Retina (tissue), 1 donor: ENCODE results near the gene CHST11.
A peak's percentile ranks its signal among the peaks of the same experiment; 100 is the strongest.

Experiments
- DNase-seq: peaks from one replicate; pipeline ENCODE4 v3.0.0-alpha.2; 2016

The CHST11 gene

DNA sequence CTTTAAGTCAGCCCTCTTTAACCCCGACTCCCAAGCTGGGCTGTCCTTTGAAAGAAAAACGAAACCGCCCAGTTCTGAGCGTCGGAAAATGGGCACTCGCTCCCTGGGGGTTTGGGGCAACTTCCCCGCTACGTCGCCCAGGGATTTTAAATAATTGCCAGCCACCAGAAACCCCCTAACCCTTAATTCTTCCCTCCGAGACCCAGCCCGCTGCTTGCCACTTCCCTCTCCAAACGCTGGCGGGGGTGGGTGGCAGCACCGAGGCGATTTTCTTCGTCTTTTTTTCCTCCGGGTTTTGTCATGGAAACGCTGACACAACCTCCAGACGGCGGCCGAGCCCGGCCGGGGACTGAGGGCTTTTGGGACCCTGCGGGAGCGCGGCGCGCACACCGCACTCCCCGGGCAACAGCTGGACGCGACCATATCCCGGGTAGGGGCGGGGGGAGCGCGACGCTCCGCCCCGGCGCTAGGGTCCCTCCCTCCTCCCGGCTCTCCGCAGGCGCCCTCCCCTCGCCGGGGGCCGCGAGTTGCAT lies at the start of gene CHST11:
Gene CHST11, plus strand, starts transcription at position 532 of the 533 bp plus-strand sequence.
- DNase-seq: peak; percentile 96

DNA sequence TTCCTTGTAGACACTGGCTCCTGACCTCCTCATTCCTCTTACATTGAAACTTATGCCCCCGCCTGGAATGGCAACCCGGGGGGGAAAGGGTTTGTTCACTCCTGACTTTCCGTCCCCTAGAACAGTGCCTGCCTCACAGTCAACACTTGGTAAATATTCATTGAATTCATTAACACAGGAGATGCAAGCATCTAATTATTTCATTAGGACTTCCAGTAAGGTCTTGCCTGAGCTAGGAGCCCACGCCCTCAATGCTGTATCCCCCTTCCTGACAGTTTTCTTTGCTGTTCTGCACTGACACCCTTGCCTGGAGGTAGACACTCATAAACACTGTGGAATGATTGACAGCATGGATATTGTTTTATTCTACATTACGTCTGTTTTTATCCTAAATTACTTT lies 49.3 kb upstream of the CHST11 start:
- no peak for DNase-seq

DNA sequence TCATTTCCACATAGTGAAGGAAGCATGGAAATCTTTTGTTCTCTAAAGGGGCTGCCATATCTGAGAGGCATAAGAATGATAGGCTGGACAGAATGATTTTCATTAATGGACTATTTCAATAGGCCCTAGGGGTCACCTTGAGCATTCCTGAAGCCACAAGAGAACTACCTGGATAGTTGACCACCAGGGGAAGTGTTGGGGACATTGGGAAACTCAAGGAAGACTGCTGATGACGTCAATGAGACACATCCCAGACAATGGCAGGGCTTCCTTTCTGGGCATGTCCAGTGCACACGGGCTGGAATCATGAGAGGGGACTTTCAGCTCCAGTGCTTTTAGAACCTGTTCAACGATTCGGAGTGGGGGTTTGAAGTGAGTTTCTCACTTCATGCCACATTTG lies 48.8 kb upstream of the CHST11 start:
- no peak for DNase-seq

DNA sequence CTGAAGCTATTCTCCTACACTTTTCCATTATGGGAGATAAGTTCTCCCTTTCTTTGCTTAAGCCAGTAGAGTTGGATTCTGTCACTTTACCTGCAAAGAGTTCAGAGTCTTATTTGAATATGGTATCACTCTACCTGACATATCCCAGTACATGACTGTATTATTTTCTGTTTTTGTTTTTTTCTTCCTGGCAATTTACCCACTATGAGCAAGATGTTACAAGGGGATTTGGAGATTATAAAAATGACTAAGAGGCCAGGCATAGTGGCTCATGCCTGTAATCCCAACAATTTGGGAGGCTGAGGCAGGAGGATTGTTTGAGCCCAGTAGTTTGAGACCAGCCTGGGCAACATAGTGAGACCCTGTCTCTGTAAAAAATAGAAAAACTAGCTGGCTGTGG lies 46.4 kb upstream of the CHST11 start:
- no peak for DNase-seq

DNA sequence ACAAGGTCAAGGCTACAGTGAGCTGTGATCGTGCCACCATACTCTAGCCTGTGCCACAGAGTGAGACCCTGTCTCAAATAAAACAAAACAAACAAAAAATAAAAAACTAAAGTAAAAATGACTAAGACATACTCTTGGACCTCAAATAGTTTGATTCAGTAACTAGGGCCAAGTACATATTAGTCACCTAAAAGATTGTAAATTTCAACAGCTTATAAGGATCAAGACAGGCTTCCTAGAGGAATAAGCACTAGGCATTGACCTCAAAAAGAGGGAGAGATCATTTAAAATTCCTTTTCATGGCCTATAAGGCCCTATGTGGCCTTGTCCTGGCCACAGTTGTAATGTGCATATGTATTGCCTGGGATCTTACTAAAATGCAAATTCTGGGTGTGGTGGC lies 46.0 kb upstream of the CHST11 start:
- DNase-seq: no peak

DNA sequence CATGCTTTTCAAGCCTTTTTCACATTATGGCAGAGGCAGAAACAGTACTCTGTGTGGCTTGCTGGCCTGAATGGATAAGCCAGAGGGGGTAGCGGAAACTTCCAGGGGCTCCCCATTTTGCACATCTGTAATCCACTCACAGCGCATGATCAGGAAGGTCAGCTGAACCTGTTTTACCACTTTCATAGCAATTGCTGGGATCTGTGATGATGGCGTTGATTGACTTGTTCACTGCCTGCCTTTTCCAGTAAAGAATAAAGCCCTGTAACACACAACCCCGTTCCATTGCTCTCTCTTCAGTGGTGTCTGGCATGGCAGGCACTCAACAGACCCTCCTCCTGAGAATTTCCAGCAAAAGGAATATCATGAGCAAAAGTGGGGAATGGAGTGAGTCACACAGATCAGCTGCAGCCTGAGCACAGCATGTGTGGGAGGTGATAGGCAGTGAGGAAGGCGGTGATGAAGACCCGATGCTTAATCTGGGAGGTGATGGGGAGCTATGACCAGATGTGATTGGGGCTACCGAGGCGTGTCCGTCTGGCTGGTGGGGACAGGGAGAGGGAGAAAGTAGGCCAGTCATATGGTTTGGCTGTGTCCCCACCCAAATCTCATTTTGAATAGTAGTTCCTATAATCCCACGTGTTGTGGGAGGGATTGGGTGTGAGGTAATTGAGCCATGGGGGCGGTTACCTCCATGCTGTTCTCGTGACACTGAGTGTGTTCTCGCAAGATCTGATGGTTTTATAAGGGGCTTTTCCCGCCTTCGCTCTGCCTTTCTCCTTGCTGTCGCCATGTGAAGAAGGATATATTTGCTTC lies 44.7 kb upstream of the CHST11 start:
- no peak for DNase-seq

DNA sequence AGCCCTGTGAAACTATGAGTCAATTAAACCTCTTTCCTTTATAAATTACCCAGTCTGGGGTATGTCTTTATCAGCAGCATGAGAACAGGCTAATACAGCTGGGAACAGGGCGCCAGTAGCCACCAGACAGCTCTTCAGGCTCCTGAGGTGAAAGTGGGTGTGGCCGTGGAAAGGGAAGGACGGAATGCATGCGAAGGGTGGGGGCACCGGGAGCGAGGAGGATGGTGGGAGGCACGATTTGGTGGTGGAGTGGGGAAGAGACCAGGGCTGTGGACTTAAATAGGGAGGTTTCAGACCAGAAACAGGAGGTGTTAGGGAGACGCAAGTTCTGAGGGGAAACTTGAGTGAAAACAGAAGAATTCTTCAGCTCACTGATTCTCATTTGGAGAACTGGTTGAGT lies 44.1 kb upstream of the CHST11 start:
- DNase-seq: no peak

DNA sequence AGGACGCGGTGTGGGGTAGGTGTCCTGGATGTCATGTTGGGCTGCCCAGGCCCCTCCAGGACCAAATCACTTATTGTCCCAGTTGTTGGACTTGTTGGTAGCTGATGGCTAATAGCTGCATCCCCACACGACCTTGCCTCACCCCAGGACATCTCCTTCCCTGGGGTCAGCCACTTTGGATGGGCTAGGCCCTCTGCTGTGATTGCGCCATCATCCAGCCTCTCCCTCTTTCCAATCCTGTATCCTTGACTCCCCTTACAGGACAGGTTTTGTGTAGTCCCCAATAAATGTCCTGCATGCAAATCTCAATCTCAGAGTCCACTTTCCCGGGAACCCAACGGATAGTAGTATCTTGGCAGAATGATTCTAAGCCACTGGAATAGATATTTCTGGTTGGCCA lies 43.4 kb upstream of the CHST11 start:
- DNase-seq: no peak

DNA sequence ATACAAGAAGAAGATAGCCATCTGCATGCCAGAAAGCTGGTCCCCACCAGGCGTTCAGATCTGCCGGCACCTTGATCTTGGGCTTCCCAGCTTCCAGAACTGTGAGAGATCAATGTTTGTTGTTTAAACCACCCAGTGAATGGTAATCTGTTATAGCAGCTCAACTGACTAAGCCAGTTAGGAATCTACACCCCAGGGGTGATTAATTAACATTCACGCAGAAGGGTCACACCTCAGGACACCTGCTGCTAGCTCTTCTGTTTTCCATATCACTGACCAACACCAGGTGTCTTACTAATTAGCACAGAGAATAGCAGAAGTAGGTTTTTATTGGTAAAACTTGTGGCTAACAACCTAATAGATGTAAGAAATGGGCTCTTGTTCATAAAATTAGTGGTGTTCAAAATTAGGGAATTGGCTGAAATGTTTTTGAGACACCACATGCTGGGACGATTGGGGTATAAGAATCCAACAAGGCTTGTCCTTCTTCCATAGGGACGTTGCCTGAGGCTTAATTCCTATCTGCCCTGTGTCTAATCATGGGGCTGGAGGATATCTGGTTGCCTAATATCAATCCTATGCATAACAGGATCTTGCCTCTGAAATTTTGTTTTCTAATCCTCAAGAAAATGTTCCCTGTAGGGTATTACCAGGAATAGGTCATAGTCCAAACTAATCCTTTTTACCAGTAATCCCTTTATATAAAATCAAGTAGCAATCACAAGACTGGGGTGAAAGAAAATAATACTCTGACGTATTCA lies 42.0 kb upstream of the CHST11 start:
- DNase-seq: no peak

DNA sequence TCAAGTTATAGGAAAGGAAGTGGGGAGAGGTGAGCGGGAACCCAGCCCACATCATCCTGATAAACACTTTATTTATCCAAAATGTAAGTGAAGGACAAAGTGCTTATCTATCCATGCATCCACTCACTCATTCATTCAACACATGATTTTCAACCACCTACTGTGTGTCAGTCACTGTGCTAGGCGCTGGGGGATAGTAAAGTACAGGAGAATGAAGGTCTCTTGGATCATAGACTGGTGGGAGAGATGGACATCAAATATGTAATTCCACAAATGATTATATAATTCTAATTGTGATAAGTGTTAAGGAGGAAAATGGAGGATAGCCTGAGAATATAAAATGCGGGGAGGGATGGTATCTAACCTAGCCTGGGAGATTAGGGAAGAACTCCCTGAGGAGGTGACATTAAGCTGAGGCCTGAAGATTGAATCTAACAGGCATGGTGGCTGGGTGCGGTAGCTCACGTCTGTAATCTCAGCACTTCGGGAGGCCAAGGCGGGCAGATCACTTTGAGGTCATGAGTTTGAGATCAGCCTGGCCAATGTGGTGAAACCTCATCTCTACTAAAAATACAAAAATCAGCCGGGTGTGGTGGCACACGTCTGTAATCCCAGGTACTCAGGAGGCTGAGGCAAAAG lies 41.3 kb upstream of the CHST11 start:
- no peak for DNase-seq

DNA sequence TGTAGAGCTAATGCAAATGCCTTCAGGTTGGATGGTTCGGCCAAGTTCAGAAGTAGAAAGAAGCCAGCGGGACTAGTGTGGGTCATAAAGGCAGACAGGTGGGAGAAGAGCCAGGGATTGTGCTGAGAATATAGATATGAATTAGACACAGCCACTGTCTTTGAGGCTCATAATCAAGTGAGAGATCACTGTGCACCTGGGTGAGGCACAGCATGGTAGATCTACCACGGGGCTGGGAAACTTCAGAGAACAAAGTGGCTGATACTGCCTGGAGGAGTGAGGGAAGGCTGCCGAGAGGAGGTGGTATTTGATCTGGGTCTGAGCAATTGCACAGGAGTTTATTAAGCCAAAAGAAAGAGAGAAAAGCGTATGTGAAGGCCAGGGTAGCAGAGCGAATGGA lies 40.6 kb upstream of the CHST11 start:
- no peak for DNase-seq

DNA sequence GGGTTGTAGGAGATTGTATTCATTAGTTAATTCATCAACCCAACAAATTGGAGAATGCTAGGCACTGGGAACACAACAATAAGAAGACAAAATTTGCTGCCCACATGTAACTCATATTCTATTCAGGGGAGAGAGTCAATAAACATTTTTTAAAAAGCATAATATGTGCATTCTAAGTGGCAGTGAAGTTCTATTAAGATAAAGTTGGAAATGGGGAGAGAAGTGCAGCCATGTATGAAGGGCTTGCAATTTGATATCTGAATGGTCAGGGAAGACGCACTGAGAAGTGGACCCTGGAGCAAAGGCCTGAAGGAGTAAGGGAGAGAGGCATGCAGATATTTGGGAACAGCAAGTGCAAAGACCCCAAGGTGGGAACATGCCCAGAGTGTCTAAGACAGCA lies 40.2 kb upstream of the CHST11 start:
- DNase-seq: no peak

DNA sequence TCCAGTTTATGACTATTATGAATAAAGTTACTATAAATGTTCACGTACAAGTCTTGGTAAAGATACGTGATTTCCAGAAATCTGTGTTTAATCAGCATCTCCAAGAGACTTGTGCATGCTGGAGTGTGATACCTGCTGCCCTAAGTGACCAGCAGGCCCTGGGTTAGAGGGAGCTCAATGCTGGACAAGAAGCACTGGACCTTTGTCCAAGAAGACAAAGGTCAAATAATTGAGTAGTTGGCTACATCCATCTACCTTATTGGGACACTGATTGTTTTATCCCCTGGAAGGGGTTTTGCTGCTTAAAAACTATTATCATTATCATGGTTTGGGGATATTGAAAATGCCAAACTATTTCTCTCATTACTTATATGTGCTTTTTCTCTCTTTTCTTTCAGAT lies 37.0 kb upstream of the CHST11 start:
- no peak for DNase-seq

DNA sequence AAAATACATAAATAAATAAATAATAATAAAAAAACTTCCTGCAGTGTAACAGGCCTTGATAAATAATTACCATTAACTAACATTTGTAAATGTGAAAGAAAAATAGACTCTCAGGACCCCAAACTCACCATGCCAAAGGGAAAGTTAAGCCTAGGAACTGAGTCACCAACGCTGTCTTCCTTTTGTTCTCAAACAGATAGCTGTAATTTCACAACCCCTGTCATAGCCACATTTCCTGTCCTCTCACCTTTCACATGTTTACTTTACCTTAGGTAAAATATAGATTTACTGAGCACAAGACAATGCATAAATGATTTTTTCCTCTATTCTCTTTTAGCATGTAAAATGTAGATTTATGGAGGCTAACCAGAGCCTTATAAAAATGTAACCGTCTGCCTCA lies 35.9 kb upstream of the CHST11 start:
- no peak for DNase-seq

DNA sequence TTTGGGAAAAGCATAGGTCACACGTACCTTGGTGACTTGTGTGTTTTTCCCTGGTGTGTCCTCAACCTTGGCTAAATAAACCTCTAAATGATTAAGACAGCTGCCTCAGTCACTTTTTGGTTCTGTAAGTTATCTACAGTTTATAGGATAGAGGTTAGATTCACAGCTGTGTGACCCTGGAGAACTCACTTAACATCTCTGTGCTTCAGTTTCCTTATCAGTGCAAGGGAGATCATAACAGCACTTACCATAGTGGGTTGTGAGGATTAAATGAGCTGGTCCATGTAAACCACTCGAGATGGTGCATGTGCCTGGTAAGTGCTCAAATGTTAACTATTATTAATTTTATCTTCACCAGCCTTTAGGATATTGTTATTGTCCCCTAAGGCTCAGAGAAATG lies 35.4 kb upstream of the CHST11 start:
- DNase-seq: no peak

DNA sequence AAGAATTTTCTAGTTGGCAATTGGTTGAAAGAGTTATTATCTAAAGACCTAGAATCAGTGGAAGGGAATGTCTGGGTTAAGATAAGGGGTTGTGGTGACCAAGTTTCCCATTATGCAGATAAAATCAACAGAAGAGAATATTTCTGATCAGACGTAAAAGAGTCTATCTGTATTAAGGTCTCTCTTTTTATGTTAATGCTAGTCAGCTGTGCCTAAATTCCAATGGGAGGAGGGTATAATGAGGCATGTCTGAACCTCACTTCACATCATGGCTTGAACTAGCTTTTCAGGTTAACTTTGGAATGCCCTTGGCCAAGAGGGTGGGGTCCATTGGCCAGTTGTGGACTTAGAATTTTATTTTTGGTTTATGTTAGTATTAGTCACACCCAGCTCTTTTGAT lies 34.3 kb upstream of the CHST11 start:
- DNase-seq: no peak

DNA sequence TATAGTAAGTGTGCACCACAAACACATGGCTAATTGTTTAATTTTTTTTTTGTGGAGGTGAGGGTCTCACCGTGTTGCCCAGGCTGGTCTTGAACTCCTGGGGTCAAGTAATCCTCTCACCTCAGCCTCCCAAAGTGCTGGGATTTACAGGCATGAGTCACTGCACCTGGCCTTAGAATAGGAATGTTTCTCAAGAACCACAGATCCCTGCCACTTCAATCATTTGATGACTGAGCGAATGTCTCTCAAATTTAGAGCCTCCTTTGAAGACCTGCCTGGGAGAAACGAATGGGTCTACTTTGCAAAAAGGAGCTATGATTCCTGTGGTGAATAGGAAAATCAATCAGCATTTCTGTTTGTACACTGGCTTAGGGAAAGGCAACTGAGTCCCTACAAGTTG lies 33.5 kb upstream of the CHST11 start:
- no peak for DNase-seq

DNA sequence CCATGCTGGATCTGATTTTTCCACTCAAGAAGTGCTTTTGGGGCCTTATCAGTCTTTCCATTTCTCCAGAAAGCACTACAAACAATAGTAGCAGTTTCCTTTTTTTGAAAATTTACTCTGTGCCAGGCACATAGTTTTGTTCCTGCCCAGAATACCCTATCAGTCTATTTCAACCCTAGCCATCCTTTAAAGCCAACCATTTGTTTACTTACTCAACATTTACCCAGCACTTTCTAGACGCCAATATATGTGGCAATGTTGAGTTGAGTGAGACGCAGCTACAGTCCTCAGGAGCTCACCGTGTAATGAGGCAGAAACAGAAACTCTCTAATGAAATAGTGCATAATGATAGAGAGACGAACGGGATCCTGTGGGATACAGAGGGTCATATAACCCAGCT lies 32.9 kb upstream of the CHST11 start:
- no peak for DNase-seq

DNA sequence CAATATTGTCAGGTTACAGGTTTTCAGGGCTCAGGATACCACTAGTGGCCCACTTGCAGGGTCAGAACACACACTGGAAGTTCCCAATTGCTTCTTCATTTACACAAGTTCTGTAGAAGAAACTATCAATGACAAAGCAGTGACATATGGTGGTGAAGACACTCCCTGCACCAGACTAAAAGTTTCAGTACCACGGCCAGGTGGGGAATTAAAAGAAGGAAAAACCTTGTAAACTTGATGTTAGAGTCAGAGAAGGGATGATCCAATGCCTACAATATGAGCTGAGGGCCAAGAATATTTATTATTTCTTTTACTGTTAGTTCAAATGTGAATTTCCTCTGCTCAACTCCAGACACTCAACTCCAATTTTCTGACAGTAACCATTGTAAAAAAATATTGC lies 31.8 kb upstream of the CHST11 start:
- no peak for DNase-seq

DNA sequence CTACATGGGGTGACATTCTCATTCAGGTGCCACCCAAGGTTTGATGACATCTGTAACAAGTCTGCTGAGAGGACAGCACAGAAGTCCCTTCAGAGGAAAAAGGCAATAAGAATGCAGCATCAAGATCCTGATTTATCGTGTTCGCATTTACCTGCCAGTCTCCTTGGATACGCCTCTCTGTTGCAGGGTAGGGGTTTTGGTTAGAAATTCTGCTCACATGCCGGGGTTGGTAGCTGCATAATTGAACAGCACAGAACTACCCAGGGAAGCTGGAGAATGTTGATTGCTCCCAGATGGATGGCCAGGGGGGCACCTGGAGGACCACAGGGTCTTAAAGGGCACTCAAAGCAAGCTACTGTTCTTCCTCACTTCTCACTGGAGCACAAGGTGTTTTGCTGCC lies 31.1 kb upstream of the CHST11 start:
- DNase-seq: no peak

DNA sequence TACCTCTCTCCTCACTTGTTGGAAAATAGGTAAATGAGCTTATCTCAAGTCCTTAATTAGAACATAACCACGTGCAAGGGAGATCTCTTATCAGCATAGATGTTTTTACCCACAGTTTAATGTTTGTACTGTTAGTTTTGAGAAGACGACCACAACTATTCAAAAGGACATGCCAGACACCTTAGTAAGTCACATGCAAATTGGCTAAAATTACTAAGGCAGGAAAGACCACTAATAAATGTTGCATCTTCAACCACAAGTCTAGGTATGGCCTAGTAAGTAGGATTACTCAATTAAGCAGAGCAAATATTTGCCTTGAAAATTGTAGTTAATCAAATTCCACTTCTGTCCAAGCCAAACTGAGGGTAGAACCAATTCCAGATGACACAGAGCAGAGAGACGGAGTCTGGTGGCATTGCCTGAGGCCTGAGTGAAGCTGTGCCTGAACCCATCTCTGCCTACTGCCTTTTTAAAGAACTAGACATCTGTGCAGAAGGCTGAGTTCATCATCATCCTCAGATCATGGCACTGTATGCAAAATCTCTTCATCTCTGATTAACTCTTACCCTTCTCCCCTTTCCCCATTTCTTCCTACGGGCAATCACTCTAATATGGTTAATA lies 29.7 kb upstream of the CHST11 start:
- DNase-seq: no peak

DNA sequence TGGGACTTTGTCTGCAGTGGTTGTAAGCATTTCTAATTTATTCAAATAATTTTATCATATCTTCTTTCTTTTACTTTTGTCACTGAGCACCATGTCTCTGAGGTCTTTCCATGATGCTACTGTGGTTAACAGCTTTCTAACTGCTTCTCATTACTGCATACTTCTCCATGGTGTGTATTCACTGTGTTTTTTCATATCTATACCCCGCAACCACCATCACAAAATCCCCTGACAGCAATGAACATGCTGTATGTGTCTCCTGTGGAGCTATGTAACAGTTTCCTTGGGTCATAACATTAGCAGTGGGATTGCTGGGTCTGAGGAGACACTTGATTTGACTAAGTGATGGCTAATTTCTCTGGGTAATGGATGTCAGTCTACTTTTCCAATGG lies 29.2 kb upstream of the CHST11 start:
- no peak for DNase-seq

DNA sequence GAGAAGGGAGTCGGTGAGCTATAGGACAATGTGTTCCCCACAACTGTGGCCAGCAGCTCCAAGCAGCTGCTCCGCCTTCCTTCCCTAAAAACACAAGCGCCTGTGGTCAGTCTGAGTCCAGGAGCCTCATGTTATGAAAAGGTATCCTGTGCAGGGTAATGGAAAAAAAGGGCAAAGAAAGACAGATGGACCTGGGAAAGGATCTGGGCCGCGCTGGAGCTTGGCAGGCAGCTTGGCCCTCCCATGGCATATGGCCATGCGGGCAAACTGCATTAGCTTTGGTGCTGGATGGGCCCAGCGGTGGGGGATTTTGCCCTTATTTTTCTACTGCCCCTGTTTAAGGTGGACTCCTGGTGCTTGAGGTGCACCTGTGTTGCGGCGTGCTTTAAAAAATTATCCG lies 23.7 kb upstream of the CHST11 start:
- no peak for DNase-seq
